SK-N-SH (cell line): ENCODE measurements around the gene BCL2L13.

Source experiments
- EP300 ChIP-seq, 2 experiments: IDR thresholded peaks; 2 replicates each; pipeline versions ENCODE4 v1.4.0 to v1.6.1; 2012; ENCODE audit warnings: borderline replicate concordance in 1 of 2, low read depth in 1 of 2, low read length in 1 of 2
- EZH2phosphoT487 ChIP-seq: fragments of 200-600 bp; sonication (generic); IDR thresholded peaks from 2 replicates; pipeline ENCODE4 v1.6.1; 2017; ENCODE audit warnings: low read depth, mixed run types, mild to moderate bottlenecking, antibody characterized with exemption, moderate library complexity, borderline replicate concordance
- GATA2 ChIP-seq: sonication (generic); formaldehyde crosslinking; IDR thresholded peaks from 2 replicates; pipeline ENCODE4 v1.5.0; 2020; ENCODE audit warnings: mild to moderate bottlenecking, missing genetic modification reagents
- NRF1 ChIP-seq: IDR thresholded peaks from 2 replicates; pipeline ENCODE4 v1.6.1; 2012; ENCODE audit warnings: low read depth, mild to moderate bottlenecking, low read length
- POLR2AphosphoS5 ChIP-seq: IDR thresholded peaks from 2 replicates; pipeline ENCODE4 v1.6.1; 2012; ENCODE audit warnings: low read depth, low read length
- SIN3A ChIP-seq: IDR thresholded peaks from 2 replicates; pipeline ENCODE4 v1.6.1; 2012; ENCODE audit warnings: low read depth, mild to moderate bottlenecking, low read length, moderate library complexity, borderline replicate concordance
- TAF1 ChIP-seq: IDR thresholded peaks from 2 replicates; pipeline ENCODE4 v1.6.1; 2012; ENCODE audit warnings: low read depth, mild to moderate bottlenecking, low read length, moderate library complexity, borderline replicate concordance
- TCF12 ChIP-seq: IDR thresholded peaks from 2 replicates; pipeline ENCODE4 v1.4.0; 2012
- YY1 ChIP-seq: IDR thresholded peaks from 2 replicates; pipeline ENCODE4 v1.4.0; 2012; ENCODE audit warnings: low read depth, mild to moderate bottlenecking
- TF ChIP-seq, protein P1 (sequence below): fragments of 200-600 bp; sonication (generic); IDR thresholded peaks from 2 replicates; pipeline ENCODE4 v1.6.1; 2017; ENCODE audit warnings: antibody characterized with exemption, mild to moderate bottlenecking, moderate library complexity
- TF ChIP-seq, protein P2 (sequence below): fragments of 150-350 bp; IDR thresholded peaks from 2 replicates; pipeline ENCODE4 v1.6.1; 2016; ENCODE audit warnings: mild to moderate bottlenecking, low read depth, low read length
- TF ChIP-seq, protein P3 (sequence below): IDR thresholded peaks from 2 replicates; pipeline ENCODE4 v1.6.1; 2012; ENCODE audit warnings: mild to moderate bottlenecking, low read depth, low read length, moderate library complexity
- TF ChIP-seq, protein P4 (sequence below): IDR thresholded peaks from 2 replicates; pipeline ENCODE4 v1.4.0; 2012; ENCODE audit warnings: low read depth
- TF ChIP-seq, protein P5 (sequence below): IDR thresholded peaks from 2 replicates; pipeline ENCODE4 v1.4.0; 2012; ENCODE audit warnings: low read depth, borderline replicate concordance

DNA sequence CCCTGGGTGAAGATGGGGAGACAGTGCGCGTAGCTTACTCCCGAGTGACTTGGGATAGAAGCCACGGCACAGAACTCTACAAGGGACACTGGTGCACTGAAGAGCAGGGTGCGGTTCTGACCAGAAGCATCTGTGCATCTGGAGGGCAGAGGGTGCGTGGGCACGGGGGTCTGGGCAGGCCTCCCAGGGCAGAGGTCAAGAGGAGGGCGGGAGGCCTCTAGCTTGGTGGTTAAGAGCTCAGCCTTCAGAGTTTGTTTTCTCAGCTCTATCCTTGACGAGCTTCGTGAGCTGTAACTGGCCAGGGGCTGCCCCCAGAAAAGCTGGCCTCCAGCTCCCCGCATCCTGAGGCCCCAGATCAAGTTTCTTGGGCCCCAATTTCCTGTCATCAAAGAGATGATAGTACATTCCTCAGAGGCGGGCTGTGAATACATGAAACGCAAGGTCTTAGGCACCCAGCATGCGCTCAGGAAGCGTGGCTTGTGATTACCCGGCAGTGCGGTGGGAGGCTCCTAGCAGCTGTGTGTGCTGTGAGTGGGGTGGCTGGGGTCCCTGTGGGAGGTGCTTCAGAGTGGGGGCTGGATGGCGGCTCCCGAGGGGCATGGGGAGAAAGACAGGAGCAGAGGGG, 141.7 kb downstream of the BCL2L13 start:
- TF ChIP-seq, protein P1, sequence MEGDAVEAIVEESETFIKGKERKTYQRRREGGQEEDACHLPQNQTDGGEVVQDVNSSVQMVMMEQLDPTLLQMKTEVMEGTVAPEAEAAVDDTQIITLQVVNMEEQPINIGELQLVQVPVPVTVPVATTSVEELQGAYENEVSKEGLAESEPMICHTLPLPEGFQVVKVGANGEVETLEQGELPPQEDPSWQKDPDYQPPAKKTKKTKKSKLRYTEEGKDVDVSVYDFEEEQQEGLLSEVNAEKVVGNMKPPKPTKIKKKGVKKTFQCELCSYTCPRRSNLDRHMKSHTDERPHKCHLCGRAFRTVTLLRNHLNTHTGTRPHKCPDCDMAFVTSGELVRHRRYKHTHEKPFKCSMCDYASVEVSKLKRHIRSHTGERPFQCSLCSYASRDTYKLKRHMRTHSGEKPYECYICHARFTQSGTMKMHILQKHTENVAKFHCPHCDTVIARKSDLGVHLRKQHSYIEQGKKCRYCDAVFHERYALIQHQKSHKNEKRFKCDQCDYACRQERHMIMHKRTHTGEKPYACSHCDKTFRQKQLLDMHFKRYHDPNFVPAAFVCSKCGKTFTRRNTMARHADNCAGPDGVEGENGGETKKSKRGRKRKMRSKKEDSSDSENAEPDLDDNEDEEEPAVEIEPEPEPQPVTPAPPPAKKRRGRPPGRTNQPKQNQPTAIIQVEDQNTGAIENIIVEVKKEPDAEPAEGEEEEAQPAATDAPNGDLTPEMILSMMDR, result no peak
- TF ChIP-seq, protein P2, sequence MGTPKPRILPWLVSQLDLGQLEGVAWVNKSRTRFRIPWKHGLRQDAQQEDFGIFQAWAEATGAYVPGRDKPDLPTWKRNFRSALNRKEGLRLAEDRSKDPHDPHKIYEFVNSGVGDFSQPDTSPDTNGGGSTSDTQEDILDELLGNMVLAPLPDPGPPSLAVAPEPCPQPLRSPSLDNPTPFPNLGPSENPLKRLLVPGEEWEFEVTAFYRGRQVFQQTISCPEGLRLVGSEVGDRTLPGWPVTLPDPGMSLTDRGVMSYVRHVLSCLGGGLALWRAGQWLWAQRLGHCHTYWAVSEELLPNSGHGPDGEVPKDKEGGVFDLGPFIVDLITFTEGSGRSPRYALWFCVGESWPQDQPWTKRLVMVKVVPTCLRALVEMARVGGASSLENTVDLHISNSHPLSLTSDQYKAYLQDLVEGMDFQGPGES, result no peak
- TF ChIP-seq, protein P3, sequence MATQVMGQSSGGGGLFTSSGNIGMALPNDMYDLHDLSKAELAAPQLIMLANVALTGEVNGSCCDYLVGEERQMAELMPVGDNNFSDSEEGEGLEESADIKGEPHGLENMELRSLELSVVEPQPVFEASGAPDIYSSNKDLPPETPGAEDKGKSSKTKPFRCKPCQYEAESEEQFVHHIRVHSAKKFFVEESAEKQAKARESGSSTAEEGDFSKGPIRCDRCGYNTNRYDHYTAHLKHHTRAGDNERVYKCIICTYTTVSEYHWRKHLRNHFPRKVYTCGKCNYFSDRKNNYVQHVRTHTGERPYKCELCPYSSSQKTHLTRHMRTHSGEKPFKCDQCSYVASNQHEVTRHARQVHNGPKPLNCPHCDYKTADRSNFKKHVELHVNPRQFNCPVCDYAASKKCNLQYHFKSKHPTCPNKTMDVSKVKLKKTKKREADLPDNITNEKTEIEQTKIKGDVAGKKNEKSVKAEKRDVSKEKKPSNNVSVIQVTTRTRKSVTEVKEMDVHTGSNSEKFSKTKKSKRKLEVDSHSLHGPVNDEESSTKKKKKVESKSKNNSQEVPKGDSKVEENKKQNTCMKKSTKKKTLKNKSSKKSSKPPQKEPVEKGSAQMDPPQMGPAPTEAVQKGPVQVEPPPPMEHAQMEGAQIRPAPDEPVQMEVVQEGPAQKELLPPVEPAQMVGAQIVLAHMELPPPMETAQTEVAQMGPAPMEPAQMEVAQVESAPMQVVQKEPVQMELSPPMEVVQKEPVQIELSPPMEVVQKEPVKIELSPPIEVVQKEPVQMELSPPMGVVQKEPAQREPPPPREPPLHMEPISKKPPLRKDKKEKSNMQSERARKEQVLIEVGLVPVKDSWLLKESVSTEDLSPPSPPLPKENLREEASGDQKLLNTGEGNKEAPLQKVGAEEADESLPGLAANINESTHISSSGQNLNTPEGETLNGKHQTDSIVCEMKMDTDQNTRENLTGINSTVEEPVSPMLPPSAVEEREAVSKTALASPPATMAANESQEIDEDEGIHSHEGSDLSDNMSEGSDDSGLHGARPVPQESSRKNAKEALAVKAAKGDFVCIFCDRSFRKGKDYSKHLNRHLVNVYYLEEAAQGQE, result no peak
- TF ChIP-seq TAF1, result no peak
- TF ChIP-seq EP300 (IDR thresholded peaks at IDR 0.05; ENCODE audit: borderline replicate concordance in 1 of 2, low read depth in 1 of 2, low read length in 1 of 2), result no peak
- no peak for TF ChIP-seq EZH2phosphoT487
- no peak for TF ChIP-seq NRF1
- TF ChIP-seq GATA2, result no peak
- TF ChIP-seq POLR2AphosphoS5, result no peak
- TF ChIP-seq, protein P4, sequence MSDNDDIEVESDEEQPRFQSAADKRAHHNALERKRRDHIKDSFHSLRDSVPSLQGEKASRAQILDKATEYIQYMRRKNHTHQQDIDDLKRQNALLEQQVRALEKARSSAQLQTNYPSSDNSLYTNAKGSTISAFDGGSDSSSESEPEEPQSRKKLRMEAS, result no peak
- no peak for TF ChIP-seq SIN3A
- TF ChIP-seq, protein P5, sequence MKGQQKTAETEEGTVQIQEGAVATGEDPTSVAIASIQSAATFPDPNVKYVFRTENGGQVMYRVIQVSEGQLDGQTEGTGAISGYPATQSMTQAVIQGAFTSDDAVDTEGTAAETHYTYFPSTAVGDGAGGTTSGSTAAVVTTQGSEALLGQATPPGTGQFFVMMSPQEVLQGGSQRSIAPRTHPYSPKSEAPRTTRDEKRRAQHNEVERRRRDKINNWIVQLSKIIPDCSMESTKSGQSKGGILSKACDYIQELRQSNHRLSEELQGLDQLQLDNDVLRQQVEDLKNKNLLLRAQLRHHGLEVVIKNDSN, result no peak
- no peak for TF ChIP-seq TCF12
- no peak for TF ChIP-seq YY1
